Upper lobe of right lung (tissue), 1 donor: ENCODE data around the gene PIP5K1C. TPM values are rescaled to one million over a fixed set of nuclear protein-coding genes. Genes with fewer than 3 reads are reported as not detected.

Experiments used
- ATAC-seq: fragments of 200-7000 bp; cut with Tn5 transposase; one replicate; pipeline ENCODE4 v1.9.1; 2020; ENCODE audit warnings: mild to moderate bottlenecking, moderate library complexity
- DNase-seq: peaks from one replicate; pipeline ENCODE4 v3.0.0-alpha.2; 2020
- H3K27ac ChIP-seq: fragments of 200-600 bp; one replicate; pipeline ENCODE4 v1.8.0; 2022
- H3K27me3 ChIP-seq: fragments of 200-600 bp; one replicate; pipeline ENCODE4 v1.8.0; 2022; ENCODE audit warnings: mild to moderate bottlenecking
- H3K36me3 ChIP-seq: fragments of 200-600 bp; one replicate; pipeline ENCODE4 v1.8.0; 2022
- H3K4me1 ChIP-seq: fragments of 200-600 bp; one replicate; pipeline ENCODE4 v1.8.0; 2022
- H3K4me3 ChIP-seq: fragments of 200-600 bp; one replicate; pipeline ENCODE4 v1.8.0; 2022; ENCODE audit warnings: mild to moderate bottlenecking
- H3K9me3 ChIP-seq: fragments of 200-600 bp; one replicate; pipeline ENCODE4 v1.8.0; 2022
- intact Hi-C: fragments of 100-400 bp; cut with DNase I; formaldehyde crosslinking; loops from one replicate; pipeline ENCODE4 v1.11.0; 2022
- total RNA-seq: library from RNA; stranded (reverse); fragmentation: NEBNext Ultra II Directional; extraction: Animal tissue kit (Norgen Biotek cat#: 25700); gene quantifications from one replicate; pipeline ENCODE4 v1.2.1, GENCODE V29; 2021
- TF ChIP-seq, protein P1 (sequence below): fragments of 200-600 bp; IDR thresholded peaks from one replicate; pipeline ENCODE4 v1.8.0; 2022; ENCODE audit warnings: antibody characterized with exemption
- donor health status: DM: no; HTN: yes; CAD: no; lungs with severe emphysema.

PIP5K1C gene
- total RNA-seq, 1 donor from 2014 or later, result 42.1 TPM

DNA sequence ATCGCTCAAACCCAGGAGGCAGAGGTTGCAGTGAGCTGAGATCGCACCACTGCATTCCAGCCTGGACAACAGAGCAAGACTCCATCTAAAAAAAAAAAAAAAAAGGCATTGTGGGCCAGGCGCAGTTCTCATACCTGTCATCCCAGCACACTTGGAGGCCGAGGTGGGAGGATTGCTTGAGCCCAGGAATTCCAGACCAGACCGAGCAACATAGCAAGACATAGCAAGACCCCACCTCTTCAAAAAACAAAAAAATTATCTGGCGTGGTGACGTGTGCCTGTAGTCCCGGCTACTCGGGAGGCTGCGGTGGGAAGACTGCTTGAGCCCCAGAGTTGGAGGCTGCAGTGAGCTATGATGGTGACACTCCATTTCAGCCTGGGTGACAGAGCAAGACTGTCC is 18.0 kb downstream of the PIP5K1C start:
- intact Hi-C loops, result no loop called here
- Histone ChIP-seq H3K27me3 (no peaks in the 10 kb centered on the region), H3K36me3 (no peaks in the 10 kb centered on the region), H3K27ac (no peak overlapping the region), H3K4me3 (no peak overlapping the region), H3K9me3 (no peaks in the 10 kb centered on the region), H3K4me1 (peaks cover 3% of the 10 kb centered on the region)
- no peak for ATAC-seq
- TF ChIP-seq, protein P1, sequence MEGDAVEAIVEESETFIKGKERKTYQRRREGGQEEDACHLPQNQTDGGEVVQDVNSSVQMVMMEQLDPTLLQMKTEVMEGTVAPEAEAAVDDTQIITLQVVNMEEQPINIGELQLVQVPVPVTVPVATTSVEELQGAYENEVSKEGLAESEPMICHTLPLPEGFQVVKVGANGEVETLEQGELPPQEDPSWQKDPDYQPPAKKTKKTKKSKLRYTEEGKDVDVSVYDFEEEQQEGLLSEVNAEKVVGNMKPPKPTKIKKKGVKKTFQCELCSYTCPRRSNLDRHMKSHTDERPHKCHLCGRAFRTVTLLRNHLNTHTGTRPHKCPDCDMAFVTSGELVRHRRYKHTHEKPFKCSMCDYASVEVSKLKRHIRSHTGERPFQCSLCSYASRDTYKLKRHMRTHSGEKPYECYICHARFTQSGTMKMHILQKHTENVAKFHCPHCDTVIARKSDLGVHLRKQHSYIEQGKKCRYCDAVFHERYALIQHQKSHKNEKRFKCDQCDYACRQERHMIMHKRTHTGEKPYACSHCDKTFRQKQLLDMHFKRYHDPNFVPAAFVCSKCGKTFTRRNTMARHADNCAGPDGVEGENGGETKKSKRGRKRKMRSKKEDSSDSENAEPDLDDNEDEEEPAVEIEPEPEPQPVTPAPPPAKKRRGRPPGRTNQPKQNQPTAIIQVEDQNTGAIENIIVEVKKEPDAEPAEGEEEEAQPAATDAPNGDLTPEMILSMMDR, result no peak
- no peak for DNase-seq

DNA sequence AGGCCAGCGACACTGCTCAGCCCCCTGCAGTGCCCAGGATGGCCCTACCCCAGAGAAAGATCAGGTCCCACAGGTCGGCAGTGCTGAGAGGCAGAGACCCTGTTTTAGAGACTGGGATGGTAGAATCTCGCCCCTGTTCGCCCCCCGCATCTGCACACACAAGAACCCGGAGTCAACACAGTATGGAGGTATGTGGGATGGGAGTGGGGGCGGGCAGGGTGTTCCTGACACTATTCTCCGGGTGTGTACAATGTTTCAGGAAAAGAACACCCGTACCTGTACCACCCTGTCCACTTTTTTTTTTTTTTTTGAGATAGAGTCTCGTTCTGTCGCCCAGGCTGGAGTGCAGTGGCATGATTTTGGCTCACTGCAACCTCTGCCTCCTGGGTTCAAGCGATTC is 19.3 kb downstream of the PIP5K1C start:
- TF ChIP-seq, protein P1, result no peak
- DNase-seq (no peak), ATAC-seq (no peak)
- Histone ChIP-seq H3K9me3 (no peaks in the 10 kb centered on the region), H3K27me3 (no peaks in the 10 kb centered on the region), H3K4me3 (no peak overlapping the region), H3K27ac (no peak overlapping the region), H3K4me1 (no peaks in the 10 kb centered on the region), H3K36me3 (peaks cover 3% of the 10 kb centered on the region)
- intact Hi-C loops, result no loop called here

DNA sequence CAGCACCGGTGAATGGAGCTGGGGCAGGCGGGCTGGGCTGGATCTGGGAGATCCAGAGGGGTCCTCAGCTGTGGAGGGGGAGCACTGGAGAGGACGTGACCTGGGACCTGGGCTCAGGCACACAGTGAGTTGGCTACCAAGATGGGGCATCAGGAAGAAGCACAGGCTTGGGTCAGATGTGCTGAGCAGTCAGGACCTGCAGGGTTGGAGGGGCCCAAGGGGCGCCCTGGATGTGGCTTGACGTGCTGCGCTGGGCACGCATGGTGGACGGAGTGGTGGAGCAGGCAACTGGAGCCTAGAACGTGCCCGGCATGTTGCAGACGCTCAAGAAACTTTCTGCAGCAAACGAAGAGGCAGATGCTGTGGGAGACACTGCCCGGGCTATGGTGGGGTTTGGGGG is 20.7 kb downstream of the PIP5K1C start:
- H3K27me3 ChIP-seq, result no peaks in the 10 kb centered on the region
- H3K27ac ChIP-seq, result no peak overlapping the region
- H3K4me3 ChIP-seq, result no peak overlapping the region
- no peaks in the 10 kb centered on the region for H3K9me3 ChIP-seq
- no peak for DNase-seq
- ATAC-seq, result no peak
- no peaks in the 10 kb centered on the region for H3K4me1 ChIP-seq
- H3K36me3 ChIP-seq, result peaks cover 4% of the 10 kb centered on the region
- intact Hi-C loops, result no loop called here
- TF ChIP-seq, protein P1, result no peak

DNA sequence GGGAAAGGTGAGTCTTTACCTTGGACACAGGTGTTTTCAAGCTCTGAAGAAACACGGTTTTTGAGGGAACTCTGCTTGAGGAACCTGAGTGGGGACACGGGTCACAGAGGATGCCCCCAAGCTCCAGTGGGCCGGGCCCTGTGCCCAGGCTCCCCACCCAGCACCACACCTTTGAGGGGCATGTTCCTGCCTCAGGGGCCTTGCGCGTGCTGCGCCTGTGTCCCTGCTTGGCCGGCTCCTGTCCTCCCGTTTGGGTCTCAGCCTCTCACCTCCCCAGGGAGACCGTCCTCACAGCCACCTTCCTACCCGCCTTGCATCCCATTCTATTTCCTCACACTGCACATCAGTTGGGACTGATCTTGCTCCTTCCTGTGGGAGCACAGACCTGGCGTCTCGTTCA is 21.1 kb downstream of the PIP5K1C start:
- H3K4me1 ChIP-seq, result no peaks in the 10 kb centered on the region
- ATAC-seq, result no peak
- H3K36me3 ChIP-seq, result peaks cover 4% of the 10 kb centered on the region
- intact Hi-C loops, result no loop called here
- no peak overlapping the region for H3K27ac ChIP-seq
- H3K9me3 ChIP-seq, result no peaks in the 10 kb centered on the region
- TF ChIP-seq, protein P1, result no peak
- DNase-seq, result no peak
- H3K27me3 ChIP-seq, result no peaks in the 10 kb centered on the region
- H3K4me3 ChIP-seq, result no peak overlapping the region

DNA sequence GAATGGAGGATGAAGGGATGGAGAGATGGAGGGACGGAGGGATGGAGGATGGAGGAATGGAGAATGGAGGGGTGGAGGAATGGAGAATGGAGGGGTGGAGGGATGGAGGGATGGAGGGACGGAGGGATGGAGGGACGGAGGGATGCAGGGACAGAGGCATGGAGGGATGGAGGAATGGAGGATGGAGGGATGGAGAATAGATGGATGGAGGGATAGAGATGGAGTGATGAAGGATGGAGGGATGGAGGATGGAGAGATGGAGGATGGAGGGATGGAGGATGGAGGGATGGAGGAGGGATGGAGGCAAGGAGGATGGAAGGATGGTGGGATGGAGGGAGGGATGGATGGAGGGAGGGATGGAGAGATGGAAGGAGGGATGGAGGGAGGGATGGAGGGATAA is 22.1 kb downstream of the PIP5K1C start:
- Histone ChIP-seq H3K9me3 (no peaks in the 10 kb centered on the region), H3K4me3 (no peak overlapping the region), H3K36me3 (peaks cover 4% of the 10 kb centered on the region), H3K27me3 (no peaks in the 10 kb centered on the region), H3K4me1 (no peaks in the 10 kb centered on the region), H3K27ac (no peak overlapping the region)
- intact Hi-C loops, result no loop called here
- no peak for ATAC-seq
- TF ChIP-seq, protein P1, result no peak
- no peak for DNase-seq
